H9 (cell line): Measurements from ENCODE around the gene ASF1B. TPM values are rescaled to one million over a fixed set of nuclear protein-coding genes. Genes with fewer than 3 reads are reported as not detected.

Experiments used
- DNase-seq: peaks from one replicate; pipeline ENCODE4 v3.0.0-alpha.2; 2017
- H2AFZ ChIP-seq: one replicate; pipeline ENCODE4 v1.6.1; 2013; ENCODE audit warnings: mild to moderate bottlenecking, low read length, control low read depth, moderate library complexity
- H2AK5ac ChIP-seq: 2 replicates; pipeline ENCODE4 v1.6.1; 2013; ENCODE audit warnings: low read length, control low read depth, mixed read lengths; ENCODE audit not compliant: insufficient read length
- H2BK120ac ChIP-seq: one replicate; pipeline ENCODE4 v1.6.1; 2013; ENCODE audit warnings: low read depth, mild to moderate bottlenecking, low read length, control low read depth, inconsistent platforms; ENCODE audit not compliant: poor library complexity, severe bottlenecking
- H2BK12ac ChIP-seq: 2 replicates; pipeline ENCODE4 v1.6.1; 2013; ENCODE audit warnings: low read length, control low read depth, mixed read lengths, low read depth; ENCODE audit not compliant: insufficient read length
- H2BK15ac ChIP-seq: 2 replicates; pipeline ENCODE4 v1.6.1; 2013; ENCODE audit warnings: low read depth, low read length, control low read depth
- H2BK20ac ChIP-seq: one replicate; pipeline ENCODE4 v1.6.1; 2013; ENCODE audit warnings: low read depth, mild to moderate bottlenecking, low read length, control low read depth, inconsistent platforms; ENCODE audit not compliant: poor library complexity, severe bottlenecking
- H2BK5ac ChIP-seq: 2 replicates; pipeline ENCODE4 v1.6.1; 2013; ENCODE audit warnings: low read length, control low read depth, mixed read lengths; ENCODE audit not compliant: insufficient read length
- H3K14ac ChIP-seq: 2 replicates; pipeline ENCODE4 v1.6.1; 2013; ENCODE audit warnings: low read length, control low read depth; ENCODE audit not compliant: insufficient read depth
- H3K18ac ChIP-seq: 2 replicates; pipeline ENCODE4 v1.6.1; 2013; ENCODE audit warnings: low read depth, mild to moderate bottlenecking, mixed read lengths, low read length, control low read depth; ENCODE audit not compliant: insufficient read length
- H3K23ac ChIP-seq: 2 replicates; pipeline ENCODE4 v1.6.1; 2013; ENCODE audit warnings: low read length, control low read depth, mixed read lengths, low read depth; ENCODE audit not compliant: insufficient read length
- H3K23me2 ChIP-seq: 2 replicates; pipeline ENCODE4 v1.6.1; 2013; ENCODE audit warnings: low read depth, mild to moderate bottlenecking, mixed read lengths, low read length, control low read depth; ENCODE audit not compliant: insufficient read length, poor library complexity, severe bottlenecking
- H3K27ac ChIP-seq: 2 replicates; pipeline ENCODE4 v1.5.1; 2013; ENCODE audit warnings: low read length, control low read depth, mixed read lengths, low read depth; ENCODE audit not compliant: insufficient read length
- H3K27me3 ChIP-seq: 2 replicates; pipeline ENCODE4 v1.6.1; 2013; ENCODE audit warnings: low read length, control low read depth, inconsistent platforms; ENCODE audit not compliant: insufficient read depth
- H3K4ac ChIP-seq: 2 replicates; pipeline ENCODE4 v1.6.1; 2013; ENCODE audit warnings: low read depth, mild to moderate bottlenecking, control low read depth, inconsistent platforms, low read length, moderate library complexity
- H3K4me1 ChIP-seq: 2 replicates; pipeline ENCODE4 v1.6.1; 2013; ENCODE audit warnings: low read length, control low read depth, inconsistent platforms; ENCODE audit not compliant: insufficient read depth
- H3K4me2 ChIP-seq: 2 replicates; pipeline ENCODE4 v1.6.1; 2013; ENCODE audit warnings: low read length, control low read depth, mixed read lengths; ENCODE audit not compliant: insufficient read length, insufficient read depth
- H3K56ac ChIP-seq: 2 replicates; pipeline ENCODE4 v1.6.1; 2013; ENCODE audit warnings: low read depth, mild to moderate bottlenecking, mixed read lengths, low read length, control low read depth; ENCODE audit not compliant: insufficient read length
- H3K79me1 ChIP-seq: 2 replicates; pipeline ENCODE4 v1.6.1; 2013; ENCODE audit warnings: low read depth, mild to moderate bottlenecking, moderate library complexity, low read length, control low read depth, inconsistent platforms; ENCODE audit not compliant: insufficient read depth, poor library complexity, severe bottlenecking
- H3K79me2 ChIP-seq: 2 replicates; pipeline ENCODE4 v1.6.1; 2013; ENCODE audit warnings: low read length, control low read depth, inconsistent platforms; ENCODE audit not compliant: insufficient read depth
- H3K9ac ChIP-seq: 2 replicates; pipeline ENCODE4 v1.6.1; 2013; ENCODE audit warnings: low read length, control low read depth, mixed read lengths; ENCODE audit not compliant: insufficient read length; ENCODE audit errors: extremely low read depth
- H3K9me3 ChIP-seq: one replicate; pipeline ENCODE4 v1.6.1; 2013; ENCODE audit warnings: low read depth, low read length, inconsistent platforms; ENCODE audit not compliant: control insufficient read depth
- H3T11ph ChIP-seq: one replicate; pipeline ENCODE4 v1.6.1; 2013; ENCODE audit warnings: mild to moderate bottlenecking, low read length, control low read depth, inconsistent platforms
- H4K20me1 ChIP-seq: one replicate; pipeline ENCODE4 v1.6.1; 2013; ENCODE audit not compliant: control insufficient read depth, insufficient read length, insufficient read depth
- H4K5ac ChIP-seq: 2 replicates; pipeline ENCODE4 v1.6.1; 2013; ENCODE audit warnings: low read depth, mild to moderate bottlenecking, mixed read lengths, low read length, control low read depth; ENCODE audit not compliant: insufficient read length
- H4K8ac ChIP-seq: replicated peaks from 2 replicates; pipeline ENCODE4 v1.6.1; 2013; ENCODE audit warnings: low read length, control low read depth, mixed read lengths, low read depth; ENCODE audit not compliant: insufficient read length
- H4K91ac ChIP-seq: 2 replicates; pipeline ENCODE4 v1.6.1; 2013; ENCODE audit warnings: low read depth, mild to moderate bottlenecking, moderate library complexity, mixed read lengths, low read length, control low read depth; ENCODE audit not compliant: insufficient read length
- H3K27ac Mint-ChIP-seq, 3 experiments: 2 replicates in 2 of 3; 3 replicates in 1 of 3; pipeline ENCODE4 v1.8.0; 2020 to 2021; ENCODE audit warnings: mixed read lengths in 3 of 3, mild to moderate bottlenecking in 1 of 3, moderate library complexity in 1 of 3
- H3K27me3 Mint-ChIP-seq: 2 replicates; pipeline ENCODE4 v1.8.0; 2021; ENCODE audit warnings: low read depth, mild to moderate bottlenecking, moderate library complexity, mixed read lengths
- H3K36me3 Mint-ChIP-seq, 3 experiments: 2 replicates in 2 of 3; 3 replicates in 1 of 3; pipeline ENCODE4 v1.8.0; 2020 to 2021; ENCODE audit warnings: low read depth in 3 of 3, mixed read lengths in 3 of 3; ENCODE audit not compliant: insufficient read depth in 1 of 3
- H3K4me1 Mint-ChIP-seq, 2 experiments: 2 replicates each; pipeline ENCODE4 v1.8.0; 2020; ENCODE audit warnings: mixed read lengths in 2 of 2
- H3K4me3 Mint-ChIP-seq, 2 experiments: 2 replicates in 1 of 2; 3 replicates in 1 of 2; pipeline ENCODE4 v1.8.0; 2020 to 2021; ENCODE audit warnings: mild to moderate bottlenecking in 2 of 2, mixed read lengths in 2 of 2, moderate library complexity in 1 of 2
- H3K9me3 Mint-ChIP-seq, 2 experiments: 2 replicates in 1 of 2; 3 replicates in 1 of 2; pipeline ENCODE4 v1.8.0; 2020; ENCODE audit warnings: mild to moderate bottlenecking in 2 of 2, mixed read lengths in 2 of 2, moderate library complexity in 1 of 2
- CTCF ChIP-seq: fragments of 200-600 bp; sonication (generic); conservative IDR thresholded peaks from 3 replicates; pipeline ENCODE4 v1.8.0; 2021; ENCODE audit warnings: antibody characterized with exemption, mild to moderate bottlenecking
- WGBS: extraction: QIAGEN DNeasy Blood & Tissue Kit; methylation state at CpG from one replicate; pipeline ENCODE4 v1.1.7; 2013; ENCODE audit warnings: missing lambda C conversion rate, low lambda C conversion rate, mixed read lengths; ENCODE audit not compliant: insufficient read length; ENCODE audit errors: extremely low coverage; 5-methylcytosine and 5-hydroxymethylcytosine counted together
- total RNA-seq: library from RNA; stranded (reverse); gene quantifications from 2 replicates; pipeline ENCODE4 v1.2.1, GENCODE V29; 2021

Gene ASF1B
- total RNA-seq, 1 experiment from 2014 or later, result 46.6 TPM

- H3K4me1 ChIP-seq, result no peaks in the 10 kb centered on the region
- H3K56ac ChIP-seq, result no peak overlapping the region
- no peak overlapping the region for H3K18ac ChIP-seq
- no peaks in the 10 kb centered on the region for H3K23me2 ChIP-seq
- H3K14ac ChIP-seq, result no peak overlapping the region
- peaks cover 2 to 28% (median 8%) of the 10 kb centered on the region in 3 experiments; a peak in 4 of 7 replicates for H3K36me3 Mint-ChIP-seq
- no peaks in the 10 kb centered on the region for H4K20me1 ChIP-seq
- no peak overlapping the region for H2AFZ ChIP-seq
- no peak overlapping the region for H3K4ac ChIP-seq
- H3K9me3 Mint-ChIP-seq, result no peaks in the 10 kb centered on the region
- H2BK12ac ChIP-seq, result no peak overlapping the region
- no peak overlapping the region for H2AK5ac ChIP-seq
- H3K27ac ChIP-seq, result no peak overlapping the region
- H4K91ac ChIP-seq, result no peak overlapping the region
- H2BK20ac ChIP-seq, result no peak overlapping the region
- no peak overlapping the region for H3T11ph ChIP-seq
- no peaks in the 10 kb centered on the region for H3K9me3 ChIP-seq
- H4K5ac ChIP-seq, result no peak overlapping the region
- no peaks in the 10 kb centered on the region for H3K79me2 ChIP-seq
- H4K8ac ChIP-seq, result no peak overlapping the region
- H3K27me3 Mint-ChIP-seq, result no peaks in the 10 kb centered on the region
- no peaks in the 10 kb centered on the region for H3K27me3 ChIP-seq
- WGBS, result no CpG with 5 or more reads among the region's 10 CpGs
- H3K4me1 Mint-ChIP-seq, result no peaks in the 10 kb centered on the region
- H3K4me3 Mint-ChIP-seq, result no peak overlapping the region
- no peak overlapping the region for H2BK5ac ChIP-seq
- H2BK120ac ChIP-seq, result no peak overlapping the region
- H3K79me1 ChIP-seq, result no peaks in the 10 kb centered on the region
- H2BK15ac ChIP-seq, result no peak overlapping the region
- TF ChIP-seq CTCF, result no peak
- H3K4me2 ChIP-seq, result no peak overlapping the region
- H3K27ac Mint-ChIP-seq, result no peak overlapping the region
- no peak overlapping the region for H3K9ac ChIP-seq
- no peak overlapping the region for H3K23ac ChIP-seq
- no peak for DNase-seq
These were observed 33.6 kb downstream of the ASF1B start for GRCh38 chr19:14102756-14103155.
